ENCODE data around the gene SAMD8. TPM values are rescaled to one million over a fixed set of nuclear protein-coding genes. Genes with fewer than 3 reads are reported as not detected.

SAMD8 gene
- polyA plus RNA-seq, 1 experiment: 14.2 TPM

- no peak for DNase-seq (ENCODE audit: low read depth)
- H3K27me3 ChIP-seq (ENCODE audit: control insufficient read depth, insufficient read depth, low read length): no peaks in the 10 kb centered on the region
- TF ChIP-seq CTCF (IDR thresholded peaks at IDR 0.05; ENCODE audit: insufficient read depth, low read depth, low read length): no peak
- POLR2A ChIA-PET: no interaction called here
- no peaks in the 10 kb centered on the region for H3K36me3 ChIP-seq (ENCODE audit: control insufficient read depth, insufficient read depth, low read length)
- H3K4me3 ChIP-seq (ENCODE audit: low read depth, low read length): no peak overlapping the region
- CTCF ChIA-PET: interaction anchor here (0.7 kb wide), 1 partner anchor 13 kb away, joined by 3 read pairs; no protein-coding TSS in a partner anchor
These were observed 31.9 kb downstream of the SAMD8 start for GRCh38 chr10:75143353-75143752.

- ChIA-PET POLR2A (no interaction called here), CTCF (interaction anchor here (1.1 kb wide), 1 partner anchor 90 kb away, joined by 3 read pairs; the partner anchor contains the start of gene COMTD1)
- no peak for DNase-seq (ENCODE audit: low read depth)
These were observed 34.1 kb downstream of the SAMD8 start for GRCh38 chr10:75145590-75145989.

GRCh38 chr10:75146780-75147179 lies 35.3 kb downstream of the SAMD8 start:
- CTCF ChIA-PET: interaction anchor here (0.7 to 1.3 kb wide), 4 partner anchors 9 to 41 kb away, joined by 3 to 4 read pairs (median 4); a partner anchor contains a TSS
- no peak for TF ChIP-seq CTCF (IDR thresholded peaks at IDR 0.05; ENCODE audit: insufficient read depth, low read depth, low read length)
- Histone ChIP-seq H3K36me3 (ENCODE audit: control insufficient read depth, insufficient read depth, low read length) (peaks cover 2% of the 10 kb centered on the region; the same call in 1 of the 2 replicates), H3K4me3 (ENCODE audit: low read depth, low read length) (no peak overlapping the region), H3K27me3 (ENCODE audit: control insufficient read depth, insufficient read depth, low read length) (no peaks in the 10 kb centered on the region)
- DNase-seq (ENCODE audit: low read depth): no peak
- POLR2A ChIA-PET: no interaction called here

More at GRCh38 chr10:75145590-75145989, 34.1 kb downstream of the SAMD8 start:
- Histone ChIP-seq H3K4me3 (ENCODE audit: low read depth, low read length) (no peak overlapping the region), H3K27me3 (ENCODE audit: control insufficient read depth, insufficient read depth, low read length) (no peaks in the 10 kb centered on the region), H3K36me3 (ENCODE audit: control insufficient read depth, insufficient read depth, low read length) (no peaks in the 10 kb centered on the region; the same call in 1 of the 2 replicates)
- no peak for TF ChIP-seq CTCF (IDR thresholded peaks at IDR 0.05; ENCODE audit: insufficient read depth, low read depth, low read length)

- no peaks in the 10 kb centered on the region for H3K27me3 ChIP-seq (ENCODE audit: control insufficient read depth, insufficient read depth, low read length)
- DNase-seq (ENCODE audit: low read depth): no peak
- CTCF ChIA-PET: no interaction called here
- H3K4me3 ChIP-seq (ENCODE audit: low read depth, low read length): no peak overlapping the region
- H3K36me3 ChIP-seq (ENCODE audit: control insufficient read depth, insufficient read depth, low read length): peaks cover 2% of the 10 kb centered on the region
- POLR2A ChIA-PET: no interaction called here
- no peak for TF ChIP-seq CTCF (IDR thresholded peaks at IDR 0.05; ENCODE audit: insufficient read depth, low read depth, low read length)
These were observed 39.2 kb downstream of the SAMD8 start for GRCh38 chr10:75150656-75151055.

GRCh38 chr10:75159519-75159918 lies 48.1 kb downstream of the SAMD8 start:
- Histone ChIP-seq H3K27me3 (ENCODE audit: control insufficient read depth, insufficient read depth, low read length) (no peaks in the 10 kb centered on the region), H3K4me3 (ENCODE audit: low read depth, low read length) (no peak overlapping the region), H3K36me3 (ENCODE audit: control insufficient read depth, insufficient read depth, low read length) (peaks cover 2% of the 10 kb centered on the region)
- no peak for DNase-seq (ENCODE audit: low read depth)
- no peak for TF ChIP-seq CTCF (IDR thresholded peaks at IDR 0.05; ENCODE audit: insufficient read depth, low read depth, low read length)
- CTCF ChIA-PET: interaction anchor here (0.6 to 1.0 kb wide), 3 partner anchors 75 to 1078 kb away, joined by 3 read pairs; partner anchors contain the start of gene COMTD1
- POLR2A ChIA-PET: no interaction called here
